ENCODE results near the gene CHRM1.

GRCh38 chr11:62889484-62890437 lies 31.4 kb downstream of the CHRM1 start:
- TF ChIP-seq CTCF (IDR thresholded peaks at IDR 0.05), result no peak
- TF ChIP-seq POLR2AphosphoS5 (IDR thresholded peaks at IDR 0.05), result no peak
- TF ChIP-seq EP300 (IDR thresholded peaks at IDR 0.05), result no peak

Measured in stomach (tissue), 4 donors.